HUES48 (cell line): ENCODE results near the gene NPR3.

Source experiments
- H3K27ac ChIP-seq: one replicate; pipeline ENCODE4 v1.7.0; 2013; ENCODE audit warnings: low read depth, low read length, inconsistent platforms
- H3K27me3 ChIP-seq: 2 replicates; pipeline ENCODE4 v1.6.1; 2013; ENCODE audit warnings: mild to moderate bottlenecking, low read length; ENCODE audit not compliant: control insufficient read depth, insufficient read depth
- H3K36me3 ChIP-seq: 2 replicates; pipeline ENCODE4 v1.6.1; 2013; ENCODE audit warnings: low read length; ENCODE audit not compliant: control insufficient read depth, insufficient read depth
- H3K4me1 ChIP-seq: 2 replicates; pipeline ENCODE4 v1.6.1; 2013; ENCODE audit warnings: mild to moderate bottlenecking, low read length; ENCODE audit not compliant: control insufficient read depth, insufficient read depth
- H3K4me3 ChIP-seq: 2 replicates; pipeline ENCODE4 v1.5.1; 2013; ENCODE audit warnings: mild to moderate bottlenecking, low read depth, low read length
- H3K9ac ChIP-seq: 2 replicates; pipeline ENCODE4 v1.6.1; 2013; ENCODE audit warnings: mild to moderate bottlenecking, low read depth, low read length, moderate library complexity
- H3K9me3 ChIP-seq: 2 replicates; pipeline ENCODE4 v1.6.1; 2013; ENCODE audit warnings: low read length; ENCODE audit not compliant: control insufficient read depth, insufficient read depth

NPR3 gene

GRCh38 chr5:32729651-32730050 lies 18.5 kb downstream of the NPR3 start:
- Histone ChIP-seq H3K27ac (no peak overlapping the region), H3K27me3 (no peaks in the 10 kb centered on the region), H3K4me1 (no peaks in the 10 kb centered on the region), H3K9me3 (no peaks in the 10 kb centered on the region), H3K9ac (no peak overlapping the region), H3K4me3 (no peak overlapping the region), H3K36me3 (no peaks in the 10 kb centered on the region)

- no peak overlapping the region for H3K9ac ChIP-seq
- H3K4me3 ChIP-seq, result no peak overlapping the region
- no peaks in the 10 kb centered on the region for H3K27me3 ChIP-seq
- H3K36me3 ChIP-seq, result no peaks in the 10 kb centered on the region
- H3K27ac ChIP-seq, result no peak overlapping the region
- H3K9me3 ChIP-seq, result no peaks in the 10 kb centered on the region
- H3K4me1 ChIP-seq, result no peaks in the 10 kb centered on the region
Measured at GRCh38 chr5:32733590-32734340, 22.6 kb downstream of the NPR3 start.

- no peak overlapping the region for H3K27ac ChIP-seq
- H3K9me3 ChIP-seq, result no peaks in the 10 kb centered on the region
- no peaks in the 10 kb centered on the region for H3K4me1 ChIP-seq
- no peaks in the 10 kb centered on the region for H3K36me3 ChIP-seq
- H3K27me3 ChIP-seq, result no peaks in the 10 kb centered on the region
- H3K4me3 ChIP-seq, result no peak overlapping the region
- H3K9ac ChIP-seq, result no peak overlapping the region
Measured at GRCh38 chr5:32734827-32735378, 23.8 kb downstream of the NPR3 start.

- Histone ChIP-seq H3K27me3 (no peaks in the 10 kb centered on the region), H3K27ac (no peak overlapping the region), H3K9ac (no peak overlapping the region), H3K36me3 (no peaks in the 10 kb centered on the region), H3K4me1 (no peaks in the 10 kb centered on the region), H3K9me3 (no peaks in the 10 kb centered on the region), H3K4me3 (no peak overlapping the region)
Measured at GRCh38 chr5:32735512-32735911, 24.4 kb downstream of the NPR3 start.

- Histone ChIP-seq H3K9ac (no peak overlapping the region), H3K27ac (no peak overlapping the region), H3K4me1 (no peaks in the 10 kb centered on the region), H3K27me3 (no peaks in the 10 kb centered on the region), H3K9me3 (no peaks in the 10 kb centered on the region), H3K36me3 (no peaks in the 10 kb centered on the region), H3K4me3 (no peak overlapping the region)
Measured at GRCh38 chr5:32736842-32737241, 25.7 kb downstream of the NPR3 start.

- H3K9ac ChIP-seq, result no peak overlapping the region
- no peaks in the 10 kb centered on the region for H3K36me3 ChIP-seq
- no peaks in the 10 kb centered on the region for H3K4me1 ChIP-seq
- no peaks in the 10 kb centered on the region for H3K27me3 ChIP-seq
- H3K4me3 ChIP-seq, result no peak overlapping the region
- no peaks in the 10 kb centered on the region for H3K9me3 ChIP-seq
- H3K27ac ChIP-seq, result no peak overlapping the region
Measured at GRCh38 chr5:32740651-32741050, 29.5 kb downstream of the NPR3 start.

GRCh38 chr5:32745317-32745716 lies 34.2 kb downstream of the NPR3 start:
- Histone ChIP-seq H3K9ac (no peak overlapping the region), H3K27ac (no peak overlapping the region), H3K27me3 (no peaks in the 10 kb centered on the region), H3K4me3 (no peak overlapping the region), H3K36me3 (no peaks in the 10 kb centered on the region), H3K9me3 (no peaks in the 10 kb centered on the region), H3K4me1 (no peaks in the 10 kb centered on the region)

GRCh38 chr5:32752411-32752810 lies 41.3 kb downstream of the NPR3 start:
- Histone ChIP-seq H3K9me3 (no peaks in the 10 kb centered on the region), H3K4me3 (no peak overlapping the region), H3K27ac (no peak overlapping the region), H3K36me3 (no peaks in the 10 kb centered on the region), H3K9ac (no peak overlapping the region), H3K27me3 (no peaks in the 10 kb centered on the region), H3K4me1 (no peaks in the 10 kb centered on the region)

GRCh38 chr5:32753051-32753450 lies 41.9 kb downstream of the NPR3 start:
- no peaks in the 10 kb centered on the region for H3K4me1 ChIP-seq
- H3K4me3 ChIP-seq, result no peak overlapping the region
- no peak overlapping the region for H3K27ac ChIP-seq
- no peak overlapping the region for H3K9ac ChIP-seq
- no peaks in the 10 kb centered on the region for H3K36me3 ChIP-seq
- H3K27me3 ChIP-seq, result no peaks in the 10 kb centered on the region
- H3K9me3 ChIP-seq, result no peaks in the 10 kb centered on the region

GRCh38 chr5:32753765-32754164 lies 42.6 kb downstream of the NPR3 start:
- no peaks in the 10 kb centered on the region for H3K9me3 ChIP-seq
- H3K4me3 ChIP-seq, result no peak overlapping the region
- no peak overlapping the region for H3K9ac ChIP-seq
- no peak overlapping the region for H3K27ac ChIP-seq
- H3K27me3 ChIP-seq, result no peaks in the 10 kb centered on the region
- H3K36me3 ChIP-seq, result no peaks in the 10 kb centered on the region
- H3K4me1 ChIP-seq, result no peaks in the 10 kb centered on the region

- no peak overlapping the region for H3K9ac ChIP-seq
- no peaks in the 10 kb centered on the region for H3K27me3 ChIP-seq
- no peaks in the 10 kb centered on the region for H3K4me1 ChIP-seq
- H3K27ac ChIP-seq, result no peak overlapping the region
- H3K4me3 ChIP-seq, result no peak overlapping the region
- H3K9me3 ChIP-seq, result no peaks in the 10 kb centered on the region
- H3K36me3 ChIP-seq, result no peaks in the 10 kb centered on the region
Measured at GRCh38 chr5:32754284-32754683, 43.2 kb downstream of the NPR3 start.
